Measurements from ENCODE around the gene FLNA.
"Not testable (repeated sequence)": the region's sequence is repeated elsewhere in the genome, so short reads cannot be mapped to it uniquely, and the experiment has no call there.

The FLNA gene, protein sequence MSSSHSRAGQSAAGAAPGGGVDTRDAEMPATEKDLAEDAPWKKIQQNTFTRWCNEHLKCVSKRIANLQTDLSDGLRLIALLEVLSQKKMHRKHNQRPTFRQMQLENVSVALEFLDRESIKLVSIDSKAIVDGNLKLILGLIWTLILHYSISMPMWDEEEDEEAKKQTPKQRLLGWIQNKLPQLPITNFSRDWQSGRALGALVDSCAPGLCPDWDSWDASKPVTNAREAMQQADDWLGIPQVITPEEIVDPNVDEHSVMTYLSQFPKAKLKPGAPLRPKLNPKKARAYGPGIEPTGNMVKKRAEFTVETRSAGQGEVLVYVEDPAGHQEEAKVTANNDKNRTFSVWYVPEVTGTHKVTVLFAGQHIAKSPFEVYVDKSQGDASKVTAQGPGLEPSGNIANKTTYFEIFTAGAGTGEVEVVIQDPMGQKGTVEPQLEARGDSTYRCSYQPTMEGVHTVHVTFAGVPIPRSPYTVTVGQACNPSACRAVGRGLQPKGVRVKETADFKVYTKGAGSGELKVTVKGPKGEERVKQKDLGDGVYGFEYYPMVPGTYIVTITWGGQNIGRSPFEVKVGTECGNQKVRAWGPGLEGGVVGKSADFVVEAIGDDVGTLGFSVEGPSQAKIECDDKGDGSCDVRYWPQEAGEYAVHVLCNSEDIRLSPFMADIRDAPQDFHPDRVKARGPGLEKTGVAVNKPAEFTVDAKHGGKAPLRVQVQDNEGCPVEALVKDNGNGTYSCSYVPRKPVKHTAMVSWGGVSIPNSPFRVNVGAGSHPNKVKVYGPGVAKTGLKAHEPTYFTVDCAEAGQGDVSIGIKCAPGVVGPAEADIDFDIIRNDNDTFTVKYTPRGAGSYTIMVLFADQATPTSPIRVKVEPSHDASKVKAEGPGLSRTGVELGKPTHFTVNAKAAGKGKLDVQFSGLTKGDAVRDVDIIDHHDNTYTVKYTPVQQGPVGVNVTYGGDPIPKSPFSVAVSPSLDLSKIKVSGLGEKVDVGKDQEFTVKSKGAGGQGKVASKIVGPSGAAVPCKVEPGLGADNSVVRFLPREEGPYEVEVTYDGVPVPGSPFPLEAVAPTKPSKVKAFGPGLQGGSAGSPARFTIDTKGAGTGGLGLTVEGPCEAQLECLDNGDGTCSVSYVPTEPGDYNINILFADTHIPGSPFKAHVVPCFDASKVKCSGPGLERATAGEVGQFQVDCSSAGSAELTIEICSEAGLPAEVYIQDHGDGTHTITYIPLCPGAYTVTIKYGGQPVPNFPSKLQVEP (N-terminal part only)

DNA sequence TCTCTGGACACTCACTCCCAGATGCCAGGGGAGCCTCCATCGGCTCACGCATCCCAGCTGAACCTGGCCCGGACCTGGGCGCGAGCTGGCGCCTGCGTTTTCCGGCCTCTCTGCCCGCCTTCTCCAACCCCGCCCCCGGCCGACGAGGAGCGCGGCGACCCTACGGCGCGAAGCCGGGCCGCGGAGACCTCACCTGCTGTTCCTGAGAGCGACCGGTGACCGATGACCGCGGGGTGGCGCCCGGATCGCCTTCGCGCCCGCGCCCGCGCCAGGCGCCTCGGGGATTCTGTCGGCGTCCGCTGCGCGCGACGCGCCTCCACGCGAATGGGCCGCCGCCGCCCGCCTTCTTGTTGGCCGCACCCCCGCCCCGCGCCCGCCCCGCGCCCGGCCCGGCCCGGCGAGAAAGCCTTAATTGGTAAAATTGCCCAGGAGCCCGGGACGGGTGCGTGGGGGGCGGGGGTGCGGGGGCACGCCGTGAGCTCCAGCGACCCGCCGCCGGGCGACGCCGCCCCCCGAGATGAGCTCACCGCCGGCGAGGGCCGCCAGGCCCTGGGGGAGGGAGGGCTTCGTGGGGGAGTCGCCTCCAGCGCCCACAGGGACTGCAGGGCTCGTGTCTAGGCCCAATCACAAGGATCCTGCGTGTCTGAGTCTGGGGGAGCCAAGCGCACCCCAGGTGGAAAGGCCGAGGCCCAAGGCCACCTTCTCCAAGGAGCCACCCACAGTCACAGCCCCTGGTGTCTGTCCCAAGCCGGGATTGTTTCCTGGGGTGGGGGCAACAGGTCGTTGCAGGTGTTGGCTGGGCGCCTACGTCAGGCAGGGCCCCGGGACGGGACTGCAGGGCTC, at the start of gene FLNA:
Gene FLNA, minus strand, starts transcription at position 322 of the 843 bp plus-strand sequence. CDS start 3,389 bp downstream, outside the sequence.
- no peak for FAIRE-seq

DNA sequence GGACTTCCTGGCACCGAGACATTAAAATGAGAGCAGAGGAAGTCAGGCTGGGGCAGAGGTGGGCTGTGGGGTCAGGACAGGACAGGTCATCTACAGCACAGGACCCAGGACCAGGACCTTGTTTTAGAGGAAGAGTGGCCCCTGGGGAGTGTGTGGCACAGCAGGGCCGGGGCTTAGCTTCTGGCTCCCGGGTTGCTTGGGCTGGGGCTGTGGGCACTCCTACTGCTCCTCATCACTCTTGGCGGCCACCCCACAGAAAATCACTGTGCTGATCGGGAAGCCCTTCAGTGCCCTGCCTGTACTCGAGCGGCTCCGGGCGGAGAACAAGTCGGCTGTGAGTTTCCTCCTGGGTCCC, 45.9 kb upstream of the FLNA start:
- FAIRE-seq = no peak

DNA sequence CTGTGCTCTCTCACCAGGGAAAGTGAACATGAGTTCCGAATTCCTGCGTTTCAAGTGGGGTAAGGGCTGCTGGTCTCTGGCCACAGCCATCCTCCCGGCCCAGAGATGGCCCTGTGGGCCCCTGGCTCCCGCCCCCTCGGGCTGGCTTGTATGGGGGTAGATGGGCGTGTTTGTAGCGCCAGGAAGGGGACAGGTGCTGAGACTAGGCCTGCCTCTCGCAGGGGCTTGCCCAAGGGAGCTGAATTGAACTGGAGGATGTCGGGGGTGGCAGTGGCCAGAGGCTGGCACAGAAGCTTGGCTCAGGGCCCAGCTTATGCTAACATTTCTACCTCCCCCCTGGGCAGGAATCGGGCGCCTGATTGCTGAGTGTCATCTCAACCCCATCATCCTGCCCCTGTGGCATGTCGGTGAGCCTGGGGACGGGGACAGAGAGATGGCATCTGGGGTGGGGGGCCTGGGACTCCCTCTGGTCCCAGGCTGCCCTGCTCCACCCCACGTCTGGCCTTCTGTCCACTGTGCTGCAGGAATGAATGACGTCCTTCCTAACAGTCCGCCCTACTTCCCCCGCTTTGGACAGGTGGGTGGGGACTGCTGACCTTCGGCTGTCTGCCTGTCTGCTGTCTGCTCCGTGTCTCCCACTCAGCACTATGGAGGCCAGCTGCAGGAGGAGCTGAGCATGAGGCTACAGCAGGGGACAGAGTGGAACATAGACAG, 45.4 kb upstream of the FLNA start:
- FAIRE-seq = no peak

DNA sequence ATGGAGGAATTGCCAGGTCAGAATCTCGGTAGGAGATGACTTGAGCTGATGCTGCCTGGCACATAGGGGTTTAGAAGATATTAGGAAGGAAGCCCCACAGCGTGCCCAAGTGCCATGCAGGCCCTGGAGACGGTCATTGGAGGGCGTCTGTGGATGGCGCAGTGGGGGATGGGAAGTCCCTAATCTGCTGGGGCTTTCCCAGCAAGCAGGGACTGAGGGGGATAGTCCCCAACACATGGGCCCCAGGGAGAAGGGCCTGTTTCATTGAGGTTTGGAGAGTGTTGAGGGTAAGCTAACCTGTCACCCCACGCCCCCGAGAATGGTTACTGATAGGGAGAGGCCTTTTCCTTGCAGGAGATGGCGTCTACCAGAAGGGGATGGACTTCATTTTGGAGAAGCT, 44.8 kb upstream of the FLNA start:
- no peak for FAIRE-seq

DNA sequence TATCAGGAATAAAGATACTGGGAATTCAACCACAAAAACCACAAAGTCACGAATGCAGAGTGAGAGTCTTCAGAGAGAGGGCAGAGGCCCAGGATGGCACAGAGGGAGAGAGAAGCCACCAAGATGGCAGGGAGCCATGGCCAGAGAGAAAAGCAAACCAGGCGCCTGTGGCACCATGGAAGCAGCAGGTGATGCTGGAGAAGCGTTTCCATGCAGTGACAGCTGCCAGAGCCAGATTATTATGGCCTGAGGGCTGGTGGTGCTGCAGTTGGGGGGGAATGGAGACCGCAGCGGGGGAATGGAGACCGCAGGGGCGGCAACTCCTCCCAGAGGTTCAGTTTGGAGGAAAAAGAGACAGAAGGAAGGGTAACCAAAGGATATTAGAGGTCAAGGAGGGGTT, 42.7 kb upstream of the FLNA start:
- FAIRE-seq = no peak

DNA sequence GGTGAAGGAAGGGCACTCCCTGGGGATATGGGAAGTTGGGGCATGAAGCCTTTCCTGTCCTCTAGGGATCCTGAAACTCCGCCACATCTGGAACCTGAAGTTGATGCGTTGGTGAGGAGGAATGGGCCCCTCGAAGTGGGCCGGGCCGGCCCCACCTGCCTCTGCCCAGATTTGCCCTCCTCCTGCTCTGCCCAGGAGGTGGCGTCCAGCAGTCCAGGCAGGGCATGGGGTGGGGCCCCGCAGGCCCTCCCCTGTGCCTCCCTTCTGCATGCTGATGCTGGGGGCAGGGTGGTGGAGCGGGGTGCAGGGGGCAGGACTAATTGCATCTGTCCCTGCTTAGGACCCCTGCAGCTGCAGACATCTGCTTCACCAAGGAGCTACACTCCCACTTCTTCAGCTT, 38.7 kb upstream of the FLNA start:
- no peak for FAIRE-seq

DNA sequence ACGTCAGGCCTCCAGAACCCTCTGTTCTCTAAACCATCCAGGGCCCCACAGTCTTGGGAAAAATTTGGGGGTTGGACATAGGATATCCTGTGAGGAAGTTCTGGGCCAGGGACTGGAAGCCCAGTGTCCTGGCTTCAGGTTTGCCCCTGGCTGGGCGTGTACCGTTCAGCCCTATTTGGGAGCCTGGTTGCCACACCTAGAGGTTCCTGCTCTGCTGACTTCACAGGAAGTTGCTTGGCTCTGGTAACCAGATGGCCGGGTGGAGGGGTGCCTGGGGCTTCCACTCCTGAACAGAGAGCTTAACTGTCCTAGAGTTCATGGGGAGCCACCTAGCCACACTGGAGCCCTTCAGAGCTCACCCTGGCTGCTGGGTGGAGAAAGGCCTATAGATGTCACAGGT, 38.0 kb upstream of the FLNA start:
- no peak for FAIRE-seq

DNA sequence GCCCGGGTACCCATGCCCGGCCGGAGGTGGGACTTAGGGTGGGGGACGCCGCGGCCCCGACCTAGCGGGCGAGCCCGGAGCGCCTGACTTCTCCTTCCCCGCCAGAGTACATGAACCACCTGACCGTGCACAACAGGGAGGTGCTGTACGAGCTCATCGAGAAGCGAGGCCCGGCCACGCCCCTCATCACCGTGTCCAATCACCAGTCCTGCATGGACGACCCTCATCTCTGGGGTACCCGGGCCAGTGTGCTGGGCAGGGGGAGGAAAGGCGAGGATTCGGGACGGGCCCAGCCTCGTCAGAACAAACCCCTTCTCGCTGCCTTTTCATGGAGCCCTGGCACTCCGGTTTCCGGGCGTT, 37.5 kb upstream of the FLNA start:
- peak; percentile 74 for FAIRE-seq

DNA sequence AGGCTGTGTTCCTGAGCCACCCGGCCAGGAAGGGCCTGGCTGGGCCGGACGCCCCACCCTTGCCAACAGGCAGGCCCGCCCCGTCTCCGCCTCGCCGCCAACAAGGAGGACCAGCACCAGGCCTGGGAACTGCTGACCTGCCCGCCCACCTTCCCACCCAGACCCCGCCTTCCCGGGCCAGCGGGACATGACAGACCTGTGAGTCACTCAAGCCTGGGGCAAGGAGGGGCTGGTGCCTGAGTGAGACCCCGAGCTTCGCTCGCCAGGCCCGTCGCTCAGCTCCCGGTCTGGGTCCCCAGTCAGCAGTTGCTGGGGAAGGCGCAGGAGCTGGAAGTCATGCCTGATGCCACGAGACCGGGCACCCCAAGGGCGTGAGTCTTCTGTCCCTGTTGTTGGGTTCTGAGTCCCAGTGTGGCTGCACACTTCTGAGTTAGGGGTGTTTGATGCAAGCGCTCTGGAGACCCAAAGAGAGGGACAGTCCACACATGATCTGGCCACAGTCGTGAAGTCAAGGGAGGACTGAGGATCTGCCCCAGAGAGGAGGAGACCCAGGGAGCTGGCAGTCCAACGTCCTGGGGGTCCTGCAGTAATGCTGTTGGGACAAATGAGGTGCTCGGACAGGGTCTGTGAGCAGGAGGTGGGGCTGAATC, 34.9 kb upstream of the FLNA start, which contains the start of gene DNASE1L1:
Gene DNASE1L1, minus strand, starts transcription at position 33 of the 650 bp plus-strand sequence. CDS start 3,686 bp downstream, outside the sequence.
- FAIRE-seq = peak; percentile 96

DNA sequence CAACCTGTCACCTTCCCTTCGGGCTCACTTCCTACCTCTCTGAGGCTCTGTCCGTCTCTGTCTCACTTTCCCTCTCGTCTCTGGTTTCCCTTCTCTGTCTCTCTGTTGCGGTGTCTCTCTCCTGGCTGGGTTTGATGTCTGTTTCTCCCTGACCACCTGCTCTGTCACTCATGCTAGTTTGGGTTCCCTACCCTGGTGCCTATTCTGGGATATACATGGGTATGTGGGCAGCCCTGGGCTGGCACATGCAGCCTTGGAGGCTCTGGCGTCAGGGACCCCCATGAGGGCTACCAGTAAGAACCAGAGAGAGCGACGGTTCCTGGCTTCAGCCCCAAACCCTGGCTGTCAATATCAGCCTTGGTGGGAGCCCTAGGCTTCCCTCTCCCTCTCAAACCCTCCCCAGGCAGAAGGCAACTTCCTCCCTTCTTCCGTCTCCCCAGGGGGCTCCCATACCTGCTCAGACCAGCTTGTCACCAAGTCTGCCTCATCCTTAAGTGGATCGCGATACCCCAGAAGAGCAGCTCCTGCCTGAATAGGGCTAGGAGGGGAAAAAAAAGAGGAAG, 34.3 kb upstream of the FLNA start:
- FAIRE-seq = no peak

DNA sequence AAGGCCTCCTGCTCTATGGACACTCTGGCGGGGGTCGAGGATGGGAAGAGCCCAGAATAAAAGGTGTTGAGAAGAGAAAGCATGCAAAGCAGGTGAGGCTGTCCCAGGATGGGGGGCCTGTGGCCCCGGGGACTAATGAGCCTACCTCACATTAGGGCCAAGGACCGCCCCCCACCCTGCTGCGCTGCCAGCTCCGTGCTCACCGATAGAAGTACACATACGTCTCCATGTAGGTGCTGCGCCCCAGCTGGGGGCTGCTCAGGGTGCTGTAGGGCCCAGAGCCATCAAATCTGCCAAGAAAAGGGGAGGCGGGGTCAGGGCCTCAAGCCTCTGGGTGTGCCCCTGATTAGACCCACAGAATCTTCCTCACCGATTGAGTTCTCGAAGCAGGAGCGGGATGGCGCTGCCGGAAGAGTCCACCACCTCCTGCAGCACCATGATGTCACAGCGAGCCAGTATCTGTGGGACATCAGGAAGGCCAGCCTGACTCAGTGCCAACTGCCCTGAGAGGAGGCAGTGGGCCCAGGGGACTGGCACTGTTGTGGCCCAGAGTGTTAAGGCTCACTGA, 30.3 kb upstream of the FLNA start:
- FAIRE-seq = no peak

DNA sequence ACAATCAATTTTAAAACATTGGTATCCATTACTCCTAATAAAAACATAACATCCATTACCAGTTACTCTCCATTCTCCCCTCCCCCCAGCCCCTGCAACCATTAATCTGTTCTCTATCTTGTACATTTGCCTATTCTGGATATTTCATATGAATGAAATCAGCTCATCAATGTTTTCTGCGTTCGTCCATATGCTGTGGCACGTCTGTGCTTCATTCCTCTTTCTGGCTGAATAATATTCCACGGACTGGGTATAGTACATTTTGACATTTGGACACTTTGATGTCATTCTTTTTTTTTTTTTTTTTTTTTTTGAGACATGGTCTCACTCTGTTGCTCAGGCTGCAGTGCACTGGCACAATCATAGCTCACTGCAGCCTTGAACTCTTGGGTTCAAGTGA, 29.4 kb upstream of the FLNA start:
- FAIRE-seq = no peak

DNA sequence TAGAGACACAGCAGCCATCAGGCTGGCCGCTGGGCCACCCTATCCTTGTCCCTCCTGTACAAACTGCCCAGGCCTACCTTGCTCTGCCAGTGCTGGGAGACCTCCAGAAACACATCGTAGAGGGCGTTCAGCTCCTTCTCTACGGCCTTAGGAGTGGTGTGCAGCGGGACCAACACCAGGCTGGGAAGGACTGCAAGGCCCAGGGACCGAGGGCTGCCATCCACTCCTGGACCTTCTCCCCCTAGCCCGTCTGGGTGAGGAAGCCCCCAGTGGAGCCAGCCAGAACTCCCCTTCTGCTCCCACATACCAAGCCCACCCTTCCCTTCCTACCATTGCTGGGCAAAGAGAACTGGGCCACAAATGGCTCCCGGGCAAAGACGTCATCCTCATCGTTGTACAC, 28.8 kb upstream of the FLNA start:
- FAIRE-seq = no peak

DNA sequence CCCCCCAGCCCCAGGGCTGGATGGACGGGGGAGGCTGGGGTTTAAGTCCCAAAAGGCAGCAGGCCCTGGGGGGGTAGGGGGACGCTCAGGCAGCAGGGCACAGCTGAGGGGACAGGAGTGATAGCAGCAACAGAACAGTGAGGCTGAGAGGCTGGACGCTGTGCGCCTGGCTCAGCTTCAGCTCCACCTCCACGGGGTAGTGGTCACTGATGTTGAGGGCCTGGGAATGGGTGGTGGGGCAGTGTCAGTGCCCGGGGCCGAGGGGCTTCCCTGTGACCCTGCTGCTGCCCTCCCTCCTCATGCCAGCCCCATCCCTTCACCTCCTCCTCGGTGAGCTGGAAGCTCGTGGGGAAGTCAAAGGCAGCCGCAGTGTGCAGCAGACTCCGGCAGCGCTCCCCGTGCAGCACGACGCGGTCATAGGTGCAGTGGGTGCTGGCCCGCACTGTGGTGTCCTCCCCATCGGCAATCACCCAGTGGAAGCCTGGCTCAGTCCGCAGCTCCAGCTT, 28.2 kb upstream of the FLNA start:
- FAIRE-seq = no peak

DNA sequence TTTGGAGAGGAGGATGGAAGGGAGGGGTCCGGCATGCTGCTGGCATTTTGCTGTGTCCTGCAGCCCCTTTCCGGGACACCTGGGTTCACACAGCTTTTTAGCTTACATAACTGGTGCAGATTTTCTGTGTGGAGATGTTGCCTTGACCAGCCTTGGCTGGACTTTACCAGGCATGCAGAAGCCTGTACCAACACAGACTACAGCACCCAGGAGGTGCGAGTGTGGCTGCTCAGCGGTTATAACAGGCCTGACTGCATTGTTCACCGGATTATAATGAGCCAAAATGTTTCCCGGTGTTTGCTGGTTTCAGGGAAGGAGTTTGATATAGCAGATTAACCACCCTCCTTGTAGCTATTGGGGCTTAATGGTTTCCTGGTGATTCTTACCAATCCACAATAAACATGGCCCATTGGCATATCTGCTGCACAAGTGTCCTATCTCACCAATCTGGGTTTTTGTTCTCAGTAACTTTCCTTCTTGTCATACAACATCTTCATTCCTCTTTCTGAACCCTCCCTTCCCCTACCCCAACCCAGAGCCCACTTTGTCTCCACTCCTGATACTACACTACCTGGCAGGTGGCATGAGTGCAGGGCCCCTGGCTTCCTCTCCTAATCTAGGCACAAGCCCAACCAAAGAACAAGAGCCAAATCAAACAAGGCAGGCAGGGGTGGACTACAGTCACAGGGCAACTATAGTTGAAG, 27.6 kb upstream of the FLNA start:
- no peak for FAIRE-seq

DNA sequence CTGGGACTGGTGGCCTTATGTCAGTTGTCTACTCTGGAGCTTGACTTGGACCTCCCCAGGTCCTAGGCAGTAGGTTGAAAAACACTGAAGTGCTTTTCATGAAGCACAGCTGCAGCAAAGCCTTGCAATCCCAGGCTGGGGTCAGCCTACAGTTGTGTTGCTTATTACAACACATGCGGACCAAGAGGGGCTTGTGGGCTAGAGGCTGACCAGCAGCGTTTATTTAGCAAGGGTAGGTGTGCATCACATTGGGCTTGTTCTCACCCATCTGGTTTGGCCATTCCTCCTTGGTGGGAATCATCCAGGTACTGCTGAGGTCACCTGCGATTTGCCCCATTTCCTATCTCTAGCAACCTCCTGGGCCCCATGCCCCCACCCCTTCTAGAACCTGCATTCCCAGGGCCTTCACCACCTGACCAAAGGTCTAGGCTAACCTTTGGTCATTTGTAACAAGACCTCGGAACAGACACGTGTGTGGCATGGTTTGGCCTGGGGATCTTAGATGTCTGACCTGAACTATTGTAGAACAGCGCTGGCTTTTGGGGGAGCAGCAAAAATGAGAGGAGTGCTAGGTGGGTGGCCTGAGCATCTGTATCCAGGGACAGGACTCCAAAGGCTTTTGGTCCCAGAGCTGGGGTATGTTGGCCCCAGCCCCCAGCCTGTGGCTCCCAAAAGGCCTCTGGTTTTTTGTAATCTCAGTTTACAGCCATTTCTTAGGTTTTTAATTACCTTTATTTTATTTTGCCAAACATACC, 26.8 kb upstream of the FLNA start:
- peak; percentile 94 for FAIRE-seq

DNA sequence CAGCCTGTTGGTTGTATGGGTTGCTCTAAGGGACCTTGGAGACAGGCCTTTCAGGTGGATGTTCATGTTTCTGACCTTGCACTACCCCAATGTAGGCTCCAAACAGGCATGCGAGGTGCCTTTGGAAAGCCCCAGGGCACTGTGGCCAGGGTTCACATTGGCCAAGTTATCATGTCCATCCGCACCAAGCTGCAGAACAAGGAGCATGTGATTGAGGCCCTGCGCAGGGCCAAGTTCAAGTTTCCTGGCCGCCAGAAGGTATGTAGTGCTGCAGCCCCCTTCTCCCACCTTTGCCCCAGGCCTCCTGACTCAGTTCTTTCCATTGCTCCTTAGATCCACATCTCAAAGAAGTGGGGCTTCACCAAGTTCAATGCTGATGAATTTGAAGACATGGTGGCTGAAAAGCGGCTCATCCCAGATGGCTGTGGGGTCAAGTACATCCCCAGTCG, 26.0 kb upstream of the FLNA start:
- FAIRE-seq = not testable (repeated sequence)

DNA sequence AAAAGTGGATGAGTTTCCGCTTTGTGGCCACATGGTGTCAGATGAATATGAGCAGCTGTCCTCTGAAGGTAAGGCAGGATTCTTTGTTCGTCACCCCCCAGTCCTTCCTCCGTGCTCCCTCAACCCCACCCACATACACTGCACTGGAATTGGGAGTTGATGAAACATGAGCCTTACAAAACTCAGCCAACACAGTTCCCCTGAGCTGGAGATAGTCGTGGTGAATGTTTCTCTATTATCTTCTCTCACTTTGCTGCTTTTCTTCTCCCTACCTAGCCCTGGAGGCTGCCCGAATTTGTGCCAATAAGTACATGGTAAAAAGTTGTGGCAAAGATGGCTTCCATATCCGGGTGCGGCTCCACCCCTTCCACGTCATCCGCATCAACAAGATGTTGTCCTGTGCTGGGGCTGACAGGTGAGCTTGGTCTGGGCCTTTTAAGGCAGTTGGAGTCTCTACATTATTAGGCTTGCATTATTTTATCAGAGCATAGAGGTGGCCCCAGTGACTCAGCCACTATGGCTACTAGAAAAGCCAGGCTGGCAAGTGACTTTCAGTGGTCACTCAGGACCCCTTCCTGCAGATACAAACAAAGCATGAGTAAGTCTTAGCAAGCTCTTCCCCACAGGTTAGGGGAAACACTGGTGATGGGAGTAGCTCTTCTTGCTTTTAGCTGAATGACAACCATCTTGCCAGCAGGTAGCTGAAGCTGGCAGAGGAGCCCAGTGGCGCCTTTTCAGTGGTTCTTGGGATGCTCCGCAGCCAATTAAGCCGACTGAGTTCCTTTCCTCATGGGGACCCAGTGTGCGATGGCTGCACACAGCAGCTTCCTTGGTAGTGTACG, 25.3 kb upstream of the FLNA start:
- FAIRE-seq = peak; percentile 17
